NCI-H1092 (cell line): ENCODE measurements around the gene AHCYL2.
"Not testable (repeated sequence)": the region's sequence is repeated elsewhere in the genome, so short reads cannot be mapped to it uniquely, and the experiment has no call there.

ENCODE experiments used
- DNase-seq: peaks from one replicate; lab custom pipeline; 2025; lab: John Stamatoyannopoulos, UW

AHCYL2 gene

DNA sequence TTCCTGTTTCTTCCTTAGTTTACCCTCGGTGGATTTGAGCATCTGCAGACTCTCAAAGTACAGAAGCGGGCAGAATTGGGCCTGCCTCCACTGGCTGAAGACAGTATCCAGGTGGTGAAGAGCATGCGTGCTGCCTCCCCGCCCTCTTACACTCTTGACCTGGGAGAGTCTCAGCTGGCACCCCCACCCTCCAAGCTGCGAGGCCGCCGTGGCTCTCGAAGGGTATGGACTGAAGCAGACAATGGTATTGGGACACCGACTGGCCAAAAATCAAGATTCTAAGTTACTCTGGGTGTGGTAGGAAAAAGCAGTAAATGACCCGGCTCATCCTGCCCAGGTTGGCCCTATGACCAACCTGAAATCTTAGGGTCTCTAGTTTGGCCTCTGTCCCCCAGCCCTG lies 231.6 kb downstream of the AHCYL2 start:
- no peak for DNase-seq

DNA sequence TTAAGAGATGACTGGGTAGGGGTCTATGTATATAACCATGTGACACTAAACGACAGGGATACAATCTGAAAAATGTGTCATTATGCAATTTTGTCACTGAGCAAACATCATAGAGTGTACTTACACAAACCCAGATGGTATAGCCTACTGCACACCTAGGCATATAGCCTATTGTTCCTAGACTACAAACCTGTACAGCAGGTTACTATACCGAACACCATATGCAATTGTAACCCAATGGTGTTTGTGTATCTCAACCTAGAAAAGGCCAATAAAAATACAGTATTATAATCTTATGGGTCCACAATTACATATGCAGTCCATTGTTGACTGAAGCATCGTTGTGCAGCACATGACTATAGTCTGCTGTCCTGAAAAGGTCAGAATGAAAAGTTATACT lies 232.3 kb downstream of the AHCYL2 start:
- no peak for DNase-seq

DNA sequence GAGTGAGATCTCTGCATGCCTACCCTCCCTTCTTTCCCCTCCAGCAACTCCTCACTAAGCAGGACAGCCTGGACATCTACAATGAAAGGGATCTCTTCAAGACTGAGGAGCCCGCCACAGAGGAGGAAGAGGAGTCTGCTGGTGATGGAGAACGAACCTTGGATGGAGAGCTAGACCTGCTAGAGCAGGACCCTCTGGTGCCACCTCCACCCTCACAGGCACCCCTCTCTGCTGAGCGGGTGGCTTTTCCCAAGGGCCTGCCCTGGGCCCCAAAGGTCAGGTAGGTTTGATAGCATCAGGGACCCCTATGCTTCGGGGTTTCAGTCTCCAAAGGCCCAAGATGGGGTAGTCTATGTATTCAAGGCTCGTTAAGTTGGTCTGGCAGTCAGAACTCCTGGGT lies 233.3 kb downstream of the AHCYL2 start:
- no peak for DNase-seq

- DNase-seq, result no peak
Observed at GRCh38 chr7:129461809-129462208, 237.0 kb downstream of the AHCYL2 start.

DNA sequence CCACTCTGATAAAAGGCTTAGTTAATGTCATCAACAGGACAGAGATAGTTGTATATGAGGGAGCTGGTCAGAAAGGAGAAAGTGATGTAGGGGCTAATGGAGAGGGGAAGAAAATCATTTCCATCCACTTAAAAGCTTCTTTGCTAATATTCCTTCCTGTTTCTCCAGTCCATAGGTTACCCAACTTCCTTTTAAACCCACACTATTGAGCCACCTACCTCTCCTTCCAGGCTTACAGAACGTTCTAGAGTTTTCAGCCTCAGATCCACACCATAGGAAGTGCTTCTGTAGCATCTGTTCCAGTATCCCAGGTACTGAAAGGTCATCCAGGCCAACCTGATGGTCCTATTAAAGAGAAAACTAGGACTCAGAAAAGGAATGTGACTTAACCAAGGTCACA lies 237.6 kb downstream of the AHCYL2 start:
- no peak for DNase-seq

- no peak for DNase-seq
Observed at GRCh38 chr7:129464194-129464593, 239.4 kb downstream of the AHCYL2 start.

DNA sequence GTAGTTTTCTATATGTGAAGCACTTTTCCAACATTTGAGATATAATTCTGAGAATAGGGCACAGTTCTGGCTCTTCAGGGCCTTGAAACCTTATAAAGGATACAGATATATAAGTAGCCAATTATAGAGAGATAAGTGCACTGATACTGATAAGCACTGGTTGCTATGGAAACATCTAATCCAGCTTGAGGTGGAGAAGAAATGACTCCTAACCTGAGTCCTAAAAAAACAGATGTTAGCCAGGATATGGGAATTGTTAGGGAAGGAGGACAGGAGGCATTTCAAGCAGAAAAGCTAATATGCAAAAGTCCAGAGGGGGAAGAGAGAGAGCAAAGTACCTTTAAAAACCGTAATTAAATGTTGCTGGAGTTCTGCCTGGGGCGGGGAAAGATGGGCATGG lies 240.2 kb downstream of the AHCYL2 start:
- no peak for DNase-seq

DNA sequence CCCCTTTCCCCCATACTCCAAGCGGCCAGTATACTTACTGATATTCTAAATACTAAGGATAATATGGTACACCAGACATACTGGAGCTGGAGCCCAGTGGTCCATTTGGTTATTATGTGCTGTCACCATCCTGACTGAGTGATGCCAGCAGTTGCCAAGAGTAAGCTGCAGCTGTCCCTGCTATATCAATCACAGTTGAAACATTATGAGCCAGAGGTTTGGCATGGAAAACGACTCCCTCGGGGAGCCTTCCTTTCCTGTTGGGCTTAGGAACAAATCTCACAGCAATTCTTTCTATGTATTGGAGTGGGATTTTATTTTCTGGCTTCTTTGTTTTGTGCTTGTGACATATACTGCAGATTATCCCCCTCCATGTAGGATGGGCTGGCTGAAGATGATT lies 242.0 kb downstream of the AHCYL2 start:
- no peak for DNase-seq

DNA sequence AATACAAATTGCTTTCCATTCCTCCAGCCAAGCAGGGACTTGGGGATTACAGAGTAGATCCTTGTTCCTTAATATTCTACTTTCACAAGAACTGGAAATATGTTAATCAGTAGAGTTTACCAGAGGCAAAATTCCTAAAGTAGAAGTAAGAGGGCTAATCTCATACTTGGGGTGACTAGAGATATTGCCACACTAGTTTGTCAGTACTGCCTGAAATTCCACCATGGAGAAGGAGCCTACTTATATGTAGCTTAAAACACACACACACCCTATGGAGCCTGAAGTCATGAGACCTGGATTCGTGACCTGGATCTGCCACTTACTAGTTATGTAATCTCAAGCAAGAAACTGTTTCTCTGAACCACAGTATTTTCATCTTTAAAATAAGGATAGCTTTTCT lies 243.3 kb downstream of the AHCYL2 start:
- no peak for DNase-seq

GRCh38 chr7:129468547-129468946 lies 243.7 kb downstream of the AHCYL2 start:
- no peak for DNase-seq

GRCh38 chr7:129469930-129470329 lies 245.1 kb downstream of the AHCYL2 start:
- DNase-seq, result no peak

DNA sequence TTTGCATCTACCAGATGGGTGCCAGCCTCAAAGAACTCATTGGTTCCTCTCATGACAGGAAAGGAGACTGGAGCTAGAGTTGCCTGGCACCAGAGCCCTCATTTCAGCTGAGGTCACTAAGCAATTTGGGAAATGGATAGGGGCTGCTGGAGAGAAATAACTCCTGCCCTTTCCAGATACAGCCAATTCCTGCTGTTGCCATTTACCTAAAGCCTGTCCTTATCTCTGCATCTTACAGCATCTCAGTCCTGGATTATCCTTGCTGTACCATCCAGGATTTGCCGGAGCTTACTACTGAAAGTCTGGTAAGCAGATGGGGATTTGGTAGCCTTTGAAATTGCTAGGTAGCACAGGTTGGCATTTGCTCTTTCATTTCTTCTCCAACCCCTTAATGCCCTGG lies 245.6 kb downstream of the AHCYL2 start:
- DNase-seq, result no peak

DNA sequence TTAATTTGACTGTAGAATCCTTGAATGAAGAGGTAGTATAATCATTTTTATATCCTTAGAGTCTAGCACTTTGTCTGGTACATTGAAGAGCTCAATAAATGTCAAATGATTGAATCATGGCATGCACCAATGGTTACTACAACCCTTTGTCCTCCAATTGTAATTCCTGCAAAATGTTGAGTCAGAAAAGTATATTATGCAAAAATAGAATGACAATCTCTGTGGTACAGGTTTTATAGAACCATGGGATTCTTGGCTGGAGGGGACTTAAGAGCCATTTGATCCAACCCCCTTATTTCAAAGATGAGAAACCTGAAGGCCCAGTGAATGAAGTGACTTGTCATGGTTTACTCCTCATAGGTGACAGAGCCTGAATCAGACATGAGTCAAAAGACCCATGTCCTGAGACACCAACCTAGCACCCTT lies 246.6 kb downstream of the AHCYL2 start:
- DNase-seq, result no peak

DNA sequence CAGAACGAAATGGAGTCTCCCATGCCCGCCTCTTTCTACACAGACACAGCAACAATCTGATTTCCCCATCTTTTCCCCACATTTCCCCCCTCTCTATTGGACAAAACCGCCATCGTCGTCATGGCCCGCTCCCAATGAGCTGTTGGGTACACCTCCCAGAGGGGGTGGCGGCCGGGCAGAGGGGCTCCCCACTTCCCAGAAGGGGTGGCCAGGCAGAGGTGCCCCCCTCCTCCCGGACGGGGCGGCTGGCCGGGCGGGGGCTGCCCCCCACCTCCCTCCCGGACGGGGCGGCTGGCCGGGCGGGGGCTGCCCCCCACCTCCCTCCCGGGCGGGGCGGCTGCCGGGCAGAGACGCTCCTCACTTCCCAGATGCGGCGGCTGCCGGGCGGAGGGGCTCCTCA lies 251.1 kb downstream of the AHCYL2 start:
- not testable (repeated sequence) for DNase-seq

DNA sequence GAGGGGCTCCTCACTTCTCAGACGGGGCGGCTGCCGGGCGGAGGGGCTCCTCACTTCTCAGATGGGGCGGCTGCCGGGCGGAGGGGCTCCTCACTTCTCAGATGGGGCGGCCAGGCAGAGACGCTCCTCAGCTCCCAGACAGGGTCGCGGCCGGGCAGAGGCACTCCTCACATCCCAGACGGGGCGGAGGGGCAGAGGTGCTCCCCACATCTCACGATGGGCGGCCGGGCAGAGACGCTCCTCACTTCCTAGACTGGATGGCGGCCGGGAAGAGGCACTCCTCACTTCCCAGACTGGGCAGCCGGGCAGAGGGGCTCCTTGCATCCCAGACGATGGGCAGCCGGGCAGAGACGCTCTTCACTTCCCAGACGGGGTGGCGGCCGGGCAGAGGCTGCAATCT lies 251.6 kb downstream of the AHCYL2 start:
- not testable (repeated sequence) for DNase-seq
